ENCODE results near the gene ZNF648. TPM values are rescaled to one million over a fixed set of nuclear protein-coding genes. Genes with fewer than 3 reads are reported as not detected.
"Not testable (repeated sequence)": the region's sequence is repeated elsewhere in the genome, so short reads cannot be mapped to it uniquely, and the experiment has no call there.

Gene ZNF648
- total RNA-seq (0.11 TPM), polyA plus RNA-seq (not detected)

GRCh38 chr1:182061594-182061993 is at the start of gene ZNF648:
Gene ZNF648 (minus strand): TSS chr1:182061712. CDS start chr1:182058010, 3,702 bp downstream.
- Histone ChIP-seq H3K36me3 (ENCODE audit: insufficient read depth) (no peaks in the 10 kb centered on the region), H3K4me3 (ENCODE audit: low read depth, low read length) (no peak within 1 kb of the TSS), H3K4me1 (ENCODE audit: insufficient read depth) (no peaks in the 10 kb centered on the region), H3K27ac (ENCODE audit: low read depth) (no peak within 1 kb of the TSS)
- no peak for DNase-seq (ENCODE audit: extremely low spot score)
- 22% methylated on average over 4 of the region's 4 CpGs for WGBS

- Histone ChIP-seq H3K4me3 (ENCODE audit: low read depth, low read length) (no peak overlapping the region), H3K36me3 (ENCODE audit: insufficient read depth) (no peaks in the 10 kb centered on the region), H3K4me1 (ENCODE audit: insufficient read depth) (no peaks in the 10 kb centered on the region), H3K27ac (ENCODE audit: low read depth) (no peak overlapping the region)
- WGBS, result 87% methylated on average over 6 of the region's 6 CpGs
- DNase-seq (ENCODE audit: extremely low spot score), result no peak
Measured at GRCh38 chr1:182110635-182111034, 49.1 kb upstream of the ZNF648 start.

GRCh38 chr1:182109771-182110170 is 48.3 kb upstream of the ZNF648 start:
- H3K4me1 ChIP-seq (ENCODE audit: insufficient read depth), result no peaks in the 10 kb centered on the region
- 98% methylated on average over 3 of the region's 3 CpGs for WGBS
- no peaks in the 10 kb centered on the region for H3K36me3 ChIP-seq (ENCODE audit: insufficient read depth)
- no peak for DNase-seq (ENCODE audit: extremely low spot score)
- no peak overlapping the region for H3K27ac ChIP-seq (ENCODE audit: low read depth)
- no peak overlapping the region for H3K4me3 ChIP-seq (ENCODE audit: low read depth, low read length)

- no peak overlapping the region for H3K4me3 ChIP-seq (ENCODE audit: low read depth, low read length)
- DNase-seq (ENCODE audit: extremely low spot score), result no peak
- no peaks in the 10 kb centered on the region for H3K4me1 ChIP-seq (ENCODE audit: insufficient read depth)
- no peaks in the 10 kb centered on the region for H3K36me3 ChIP-seq (ENCODE audit: insufficient read depth)
- no peak overlapping the region for H3K27ac ChIP-seq (ENCODE audit: low read depth)
- WGBS, result 87% methylated on average over 2 of the region's 2 CpGs
Measured at GRCh38 chr1:182107209-182107608, 45.7 kb upstream of the ZNF648 start.

GRCh38 chr1:182102043-182102416 is 40.5 kb upstream of the ZNF648 start:
- DNase-seq (ENCODE audit: extremely low spot score), result no peak
- Histone ChIP-seq H3K4me1 (ENCODE audit: insufficient read depth) (no peaks in the 10 kb centered on the region), H3K36me3 (ENCODE audit: insufficient read depth) (no peaks in the 10 kb centered on the region), H3K27ac (ENCODE audit: low read depth) (no peak overlapping the region), H3K4me3 (ENCODE audit: low read depth, low read length) (no peak overlapping the region)
- WGBS, result 69% methylated on average over 3 of the region's 3 CpGs

GRCh38 chr1:182101415-182102042 is 40.0 kb upstream of the ZNF648 start:
- Histone ChIP-seq H3K4me1 (ENCODE audit: insufficient read depth) (no peaks in the 10 kb centered on the region), H3K27ac (ENCODE audit: low read depth) (no peak overlapping the region), H3K36me3 (ENCODE audit: insufficient read depth) (no peaks in the 10 kb centered on the region), H3K4me3 (ENCODE audit: low read depth, low read length) (no peak overlapping the region)
- peak; percentile 36 for DNase-seq (ENCODE audit: extremely low spot score)
- 20% methylated on average over 8 of the region's 8 CpGs for WGBS

- WGBS, result 93% methylated on average over 4 of the region's 4 CpGs
- DNase-seq (ENCODE audit: extremely low spot score), result no peak
- Histone ChIP-seq H3K27ac (ENCODE audit: low read depth) (no peak overlapping the region), H3K4me3 (ENCODE audit: low read depth, low read length) (no peak overlapping the region), H3K36me3 (ENCODE audit: insufficient read depth) (no peaks in the 10 kb centered on the region), H3K4me1 (ENCODE audit: insufficient read depth) (no peaks in the 10 kb centered on the region)
Measured at GRCh38 chr1:182098301-182098700, 36.8 kb upstream of the ZNF648 start.

GRCh38 chr1:182095946-182096345 is 34.4 kb upstream of the ZNF648 start:
- H3K4me3 ChIP-seq (ENCODE audit: low read depth, low read length), result no peak overlapping the region
- no peaks in the 10 kb centered on the region for H3K36me3 ChIP-seq (ENCODE audit: insufficient read depth)
- H3K4me1 ChIP-seq (ENCODE audit: insufficient read depth), result no peaks in the 10 kb centered on the region
- WGBS, result 75% methylated on average over 2 of the region's 2 CpGs
- DNase-seq (ENCODE audit: extremely low spot score), result no peak
- no peak overlapping the region for H3K27ac ChIP-seq (ENCODE audit: low read depth)

GRCh38 chr1:182094514-182095005 is 33.0 kb upstream of the ZNF648 start:
- H3K27ac ChIP-seq (ENCODE audit: low read depth); H3K4me1 ChIP-seq (ENCODE audit: insufficient read depth); H3K36me3 ChIP-seq (ENCODE audit: insufficient read depth); DNase-seq (ENCODE audit: extremely low spot score); H3K4me3 ChIP-seq (ENCODE audit: low read depth, low read length): not testable (repeated sequence)
- 90% methylated on average over 5 of the region's 5 CpGs for WGBS

- WGBS, result 66% methylated on average over 1 of the region's 1 CpG
- Histone ChIP-seq H3K27ac (ENCODE audit: low read depth) (no peak overlapping the region), H3K36me3 (ENCODE audit: insufficient read depth) (no peaks in the 10 kb centered on the region), H3K4me3 (ENCODE audit: low read depth, low read length) (no peak overlapping the region), H3K4me1 (ENCODE audit: insufficient read depth) (no peaks in the 10 kb centered on the region)
- DNase-seq (ENCODE audit: extremely low spot score), result no peak
Measured at GRCh38 chr1:182093781-182094180, 32.3 kb upstream of the ZNF648 start.

- DNase-seq (ENCODE audit: extremely low spot score), result no peak
- no peak overlapping the region for H3K27ac ChIP-seq (ENCODE audit: low read depth)
- H3K36me3 ChIP-seq (ENCODE audit: insufficient read depth), result no peaks in the 10 kb centered on the region
- H3K4me1 ChIP-seq (ENCODE audit: insufficient read depth), result no peaks in the 10 kb centered on the region
- no peak overlapping the region for H3K4me3 ChIP-seq (ENCODE audit: low read depth, low read length)
- 58% methylated on average over 5 of the region's 5 CpGs for WGBS
Measured at GRCh38 chr1:182092336-182092735, 30.8 kb upstream of the ZNF648 start.

GRCh38 chr1:182091083-182091482 is 29.6 kb upstream of the ZNF648 start:
- Histone ChIP-seq H3K4me1 (ENCODE audit: insufficient read depth) (no peaks in the 10 kb centered on the region), H3K36me3 (ENCODE audit: insufficient read depth) (no peaks in the 10 kb centered on the region), H3K27ac (ENCODE audit: low read depth) (no peak overlapping the region), H3K4me3 (ENCODE audit: low read depth, low read length) (no peak overlapping the region)
- no peak for DNase-seq (ENCODE audit: extremely low spot score)
- WGBS, result 84% methylated on average over 2 of the region's 2 CpGs

GRCh38 chr1:182087719-182088350 is 26.3 kb upstream of the ZNF648 start:
- H3K4me3 ChIP-seq (ENCODE audit: low read depth, low read length), result no peak overlapping the region
- WGBS, result 78% methylated on average over 6 of the region's 6 CpGs
- DNase-seq (ENCODE audit: extremely low spot score), result no peak
- H3K4me1 ChIP-seq (ENCODE audit: insufficient read depth), result no peaks in the 10 kb centered on the region
- H3K36me3 ChIP-seq (ENCODE audit: insufficient read depth), result no peaks in the 10 kb centered on the region
- no peak overlapping the region for H3K27ac ChIP-seq (ENCODE audit: low read depth)

- no peak for DNase-seq (ENCODE audit: extremely low spot score)
- no peak overlapping the region for H3K27ac ChIP-seq (ENCODE audit: low read depth)
- H3K4me3 ChIP-seq (ENCODE audit: low read depth, low read length), result no peak overlapping the region
- H3K36me3 ChIP-seq (ENCODE audit: insufficient read depth), result no peaks in the 10 kb centered on the region
- no peaks in the 10 kb centered on the region for H3K4me1 ChIP-seq (ENCODE audit: insufficient read depth)
- WGBS, result 82% methylated on average over 2 of the region's 2 CpGs
Measured at GRCh38 chr1:182087304-182087703, 25.8 kb upstream of the ZNF648 start.

Data from urinary bladder (tissue), 4 donors.